Stimulated activated CD4-positive, alpha-beta T cell treated with anti-CD3 and anti-CD28 coated beads, Interleukin-2, amount 100 ng/mL, for 48 hours (primary cell): Measurements from ENCODE around the gene TNRC6C.

ENCODE experiments used
- DNase-seq, 2 donors: peaks; one replicate each; pipeline ENCODE4 v3.0.0-alpha.2; 2020

TNRC6C gene

DNA sequence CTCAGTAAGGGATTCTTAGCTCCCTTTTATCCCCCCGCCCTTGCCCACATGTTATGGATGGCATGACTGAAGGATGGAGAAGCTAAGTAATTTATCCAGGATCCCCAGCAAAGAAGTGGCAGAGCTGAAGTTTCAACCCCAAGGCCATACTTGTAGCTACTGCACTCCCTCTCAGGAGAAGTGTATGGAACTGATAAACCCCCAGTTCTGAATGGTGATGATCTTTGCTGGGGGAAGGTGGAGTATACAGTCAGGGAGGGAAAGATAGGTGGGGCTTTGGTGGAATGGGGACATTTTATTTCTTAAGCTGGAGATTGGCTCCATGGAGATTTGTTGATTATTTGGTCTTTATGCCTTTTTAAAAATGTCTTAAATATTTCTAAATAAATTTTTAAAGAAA is 58.3 kb downstream of the TNRC6C start:
- DNase-seq, result no peak

DNA sequence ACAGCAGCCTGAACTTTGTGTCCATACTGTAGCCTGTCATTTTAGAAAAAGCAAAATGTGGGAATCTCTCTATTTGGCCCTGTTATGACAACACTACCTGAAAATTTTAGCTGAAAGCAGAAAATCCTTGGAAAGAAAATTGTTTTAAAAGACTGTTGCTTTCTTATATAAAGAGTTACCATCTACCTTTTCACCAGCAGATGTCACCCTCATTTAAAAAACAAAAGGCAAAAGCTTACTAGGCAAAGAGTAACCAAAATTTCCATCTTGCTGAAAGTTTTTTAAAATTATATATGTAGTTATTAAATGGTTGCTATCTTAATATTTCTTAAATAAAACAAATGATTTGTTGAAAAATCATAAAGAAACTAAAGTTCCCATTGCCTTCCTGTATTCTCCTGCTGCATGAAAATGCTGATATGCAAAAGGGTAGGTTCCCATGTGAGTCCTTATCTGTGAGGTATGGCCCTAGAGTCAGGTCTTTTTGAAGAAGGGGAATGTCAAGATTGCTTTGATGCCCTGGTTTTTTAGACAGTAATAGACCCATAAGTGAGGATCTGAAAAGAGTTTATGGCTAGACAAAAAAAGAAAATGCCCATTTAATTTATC is 61.0 kb downstream of the TNRC6C start:
- DNase-seq, result no peak

- DNase-seq, result no peak
These were observed 61.6 kb downstream of the TNRC6C start for GRCh38 chr17:78019976-78020716.

DNA sequence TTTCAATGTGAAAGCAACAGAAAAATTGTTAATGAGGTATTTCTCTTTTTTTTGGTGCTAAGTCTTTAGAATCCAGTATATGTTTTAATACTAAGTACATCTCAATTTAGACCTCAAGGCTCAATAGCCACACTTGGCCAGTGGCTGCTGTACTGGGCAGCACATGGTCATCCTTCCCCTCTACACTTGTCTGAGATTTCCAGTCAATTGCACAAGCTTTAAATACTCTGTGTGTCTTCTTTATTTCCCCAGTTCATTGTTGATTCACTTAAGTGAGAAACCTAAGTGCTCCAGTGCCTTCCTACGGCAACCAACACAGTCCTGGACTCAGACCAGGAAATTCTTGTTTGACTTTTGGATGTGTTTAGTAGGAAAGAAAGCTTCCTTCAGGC is 62.2 kb downstream of the TNRC6C start:
- no peak for DNase-seq

DNA sequence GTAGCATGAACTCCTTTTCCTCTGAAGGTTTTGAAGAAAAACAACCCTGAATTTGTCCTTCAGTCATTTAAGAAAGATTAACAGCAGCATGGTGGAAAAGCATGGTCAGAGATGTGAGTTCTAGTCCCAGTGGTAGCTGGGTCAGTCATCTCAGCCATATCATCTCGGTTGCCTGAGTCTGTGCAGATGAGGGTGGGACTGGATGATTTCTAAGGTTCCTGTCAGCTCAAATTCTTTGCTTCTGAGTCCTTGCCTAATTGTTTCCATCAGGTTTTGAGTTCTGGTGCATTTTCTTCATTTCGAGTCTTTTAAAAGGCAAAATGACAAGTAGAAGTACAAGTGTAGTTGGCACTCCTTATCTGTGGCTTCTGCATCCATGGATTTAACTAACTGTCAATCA is 63.9 kb downstream of the TNRC6C start:
- no peak for DNase-seq

DNA sequence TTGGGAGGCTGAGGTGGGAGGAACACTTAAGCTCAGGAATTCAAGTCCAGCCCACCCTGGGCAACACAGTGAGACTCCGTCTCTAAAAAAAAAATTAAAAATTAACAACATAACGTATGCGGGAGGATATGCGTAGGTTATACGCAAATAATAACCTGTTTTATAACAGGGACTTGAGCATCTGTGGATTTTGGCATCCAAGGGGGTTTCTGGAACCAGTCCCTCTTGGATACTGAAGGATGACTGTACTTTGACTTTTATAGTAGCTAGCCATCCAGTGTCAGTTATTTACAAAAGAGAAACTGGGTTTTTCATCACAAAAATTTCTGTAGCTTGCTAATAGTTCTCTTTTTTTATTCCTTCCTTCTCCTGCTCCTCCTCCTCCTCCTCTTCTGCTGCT is 64.5 kb downstream of the TNRC6C start:
- no peak for DNase-seq

DNA sequence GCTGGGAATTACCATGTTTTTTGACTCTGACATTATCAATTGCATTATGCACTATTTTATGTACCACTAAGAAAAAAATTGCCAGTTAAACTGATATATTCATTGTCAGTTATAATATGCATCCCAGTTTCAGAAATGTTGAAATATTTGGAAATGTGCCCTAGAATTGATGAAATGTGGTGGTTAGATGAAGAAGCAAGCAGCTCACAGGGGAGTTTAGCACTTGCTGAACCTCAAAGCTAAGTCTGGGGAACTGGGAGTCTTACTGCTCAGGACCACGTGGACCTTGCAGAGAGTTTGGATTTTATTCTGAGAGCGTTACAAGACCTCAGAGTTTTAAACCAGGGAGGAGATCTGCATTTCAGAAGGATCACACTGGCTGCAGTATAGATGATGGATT is 67.9 kb downstream of the TNRC6C start:
- no peak for DNase-seq

- DNase-seq, result no peak
These were observed 68.6 kb downstream of the TNRC6C start for GRCh38 chr17:78027121-78027520.

GRCh38 chr17:78029697-78030096 is 71.2 kb downstream of the TNRC6C start:
- no peak for DNase-seq

DNA sequence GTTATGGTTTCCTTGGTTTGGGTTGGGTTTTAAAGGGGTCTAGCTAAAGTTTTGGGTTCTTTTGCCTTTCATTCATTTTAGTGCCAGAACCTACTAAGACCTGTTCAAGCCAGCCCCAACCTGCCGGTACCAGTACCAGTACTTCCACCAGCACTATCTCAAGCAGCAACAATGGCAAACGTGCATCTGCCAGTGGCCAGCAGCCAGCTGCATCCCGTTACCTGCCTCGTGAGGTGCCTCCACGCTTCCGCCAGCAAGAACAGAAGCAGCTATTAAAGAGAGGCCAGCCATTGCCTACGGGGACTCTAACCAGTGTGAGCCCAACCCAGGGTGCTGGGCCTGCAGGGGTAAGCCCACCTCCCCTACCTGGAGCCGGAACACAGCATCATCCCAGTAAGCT is 72.9 kb downstream of the TNRC6C start:
- DNase-seq, result no peak

- no peak for DNase-seq
These were observed 73.7 kb downstream of the TNRC6C start for GRCh38 chr17:78032166-78032565.

DNA sequence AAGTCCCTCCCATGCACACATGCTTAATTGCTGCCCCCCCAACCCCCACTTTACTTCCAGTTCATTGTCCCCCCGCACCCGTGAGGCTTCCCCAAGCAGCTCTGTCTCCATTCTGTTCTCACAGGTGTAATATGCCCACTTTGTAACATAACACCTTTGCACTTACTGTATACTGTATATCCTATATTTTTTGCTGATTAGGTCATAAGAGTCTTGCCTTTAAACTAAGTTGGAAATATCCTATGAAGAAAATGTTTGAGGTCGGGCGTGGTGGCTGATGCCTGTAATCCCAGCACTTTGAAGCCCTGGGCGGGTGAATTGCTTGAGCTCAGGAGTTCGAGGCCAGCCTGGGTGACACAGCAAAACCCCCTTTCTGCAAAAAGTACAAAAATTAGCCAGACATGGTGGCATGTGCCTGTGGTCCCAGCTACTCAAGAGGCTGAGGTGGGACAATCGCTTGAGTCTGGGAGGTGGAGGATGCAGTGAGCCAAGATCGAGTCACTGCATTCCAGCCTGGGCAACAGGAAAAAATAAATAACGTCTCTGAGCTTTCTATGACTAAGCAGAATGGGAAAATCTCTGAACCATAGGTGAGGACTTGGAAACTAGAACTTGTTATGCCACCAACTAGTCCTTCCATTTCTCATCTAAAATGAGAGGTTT is 76.1 kb downstream of the TNRC6C start:
- no peak for DNase-seq

DNA sequence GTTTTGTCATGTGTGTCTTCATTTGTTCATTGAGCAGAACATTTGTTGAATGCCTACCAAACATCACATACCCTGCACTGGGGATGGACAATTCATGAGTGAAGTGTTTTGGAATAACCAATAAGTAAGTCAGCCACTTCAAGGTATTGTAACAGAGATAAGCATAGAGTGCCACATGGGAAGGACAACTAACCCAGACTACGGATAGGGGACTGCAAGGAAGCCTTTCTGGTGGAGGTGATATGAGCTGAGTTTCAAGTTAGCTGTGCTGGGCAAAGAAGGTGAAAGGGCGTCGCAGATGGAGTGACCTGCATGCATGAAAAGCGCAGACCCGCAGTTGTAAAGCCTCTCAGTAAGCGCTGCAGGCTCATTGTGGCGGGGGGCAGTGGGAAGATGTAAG is 78.8 kb downstream of the TNRC6C start:
- no peak for DNase-seq

- no peak for DNase-seq
These were observed 80.3 kb downstream of the TNRC6C start for GRCh38 chr17:78038748-78039288.

DNA sequence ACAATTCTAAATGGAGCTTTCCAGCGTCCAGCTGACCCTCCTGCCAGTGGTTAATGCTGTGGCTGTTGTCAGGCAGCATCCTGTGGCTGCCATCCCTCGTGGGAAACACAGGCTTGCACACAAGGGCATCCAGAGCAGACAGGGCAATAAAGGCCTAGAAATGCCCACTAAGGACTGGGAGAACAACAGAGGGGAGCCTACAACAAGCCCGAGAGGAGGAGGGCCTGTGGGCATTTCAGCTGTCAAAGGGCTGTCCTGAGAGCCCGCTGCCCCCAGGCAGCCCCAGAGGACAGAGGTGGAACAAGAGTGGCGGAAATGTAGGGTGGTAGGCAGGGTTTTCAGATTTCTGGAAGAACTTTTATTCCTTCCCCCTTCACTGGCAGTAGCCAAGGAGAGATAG is 81.1 kb downstream of the TNRC6C start:
- DNase-seq, result no peak

DNA sequence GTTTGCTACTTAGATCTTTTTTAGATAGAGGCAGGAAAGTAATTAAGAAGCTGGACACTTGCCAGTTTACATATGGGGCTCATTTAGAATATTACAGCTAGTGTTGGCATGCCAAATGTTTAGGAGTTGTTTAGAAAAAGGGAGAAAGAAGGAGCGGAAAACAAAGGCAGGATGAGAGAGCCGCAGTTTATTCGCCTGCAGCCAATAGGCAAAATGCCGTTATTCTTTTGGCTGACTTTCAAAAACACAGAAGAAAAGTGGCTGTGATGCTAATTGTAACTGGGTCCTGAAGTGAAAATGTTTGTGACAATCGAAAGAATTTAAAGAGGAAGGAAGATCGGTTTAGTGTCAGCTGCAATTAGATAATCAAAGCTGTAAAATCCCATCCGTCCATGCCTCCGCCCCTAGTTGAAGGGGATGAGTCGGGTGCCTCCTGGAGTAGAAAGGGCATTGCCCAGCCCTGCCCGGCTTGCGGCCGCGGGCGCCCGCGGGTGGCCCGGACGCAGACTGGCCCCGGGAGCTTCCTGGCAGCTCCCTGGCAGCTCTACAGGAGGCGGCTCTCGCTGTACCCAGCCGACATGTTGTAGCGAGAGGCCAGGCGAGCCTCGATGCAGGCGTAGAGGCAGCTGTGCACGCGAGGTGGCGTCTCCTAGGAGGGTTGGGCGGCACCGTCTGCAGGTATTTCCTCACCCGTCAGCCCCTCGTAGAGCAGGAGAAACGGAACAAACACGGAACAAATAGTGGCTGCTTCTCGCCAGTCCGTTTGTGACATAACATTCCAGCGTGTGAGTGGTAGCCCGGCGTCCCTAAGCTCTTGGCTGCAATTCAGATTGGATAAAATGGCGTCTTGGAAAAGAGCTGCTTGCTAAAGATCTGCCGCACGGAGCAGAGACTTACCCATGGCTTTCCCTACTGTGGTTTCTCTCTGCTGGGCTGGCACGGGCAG is 82.2 kb downstream of the TNRC6C start:
- DNase-seq, result peak in 1 of 2 donors; percentile 6

DNA sequence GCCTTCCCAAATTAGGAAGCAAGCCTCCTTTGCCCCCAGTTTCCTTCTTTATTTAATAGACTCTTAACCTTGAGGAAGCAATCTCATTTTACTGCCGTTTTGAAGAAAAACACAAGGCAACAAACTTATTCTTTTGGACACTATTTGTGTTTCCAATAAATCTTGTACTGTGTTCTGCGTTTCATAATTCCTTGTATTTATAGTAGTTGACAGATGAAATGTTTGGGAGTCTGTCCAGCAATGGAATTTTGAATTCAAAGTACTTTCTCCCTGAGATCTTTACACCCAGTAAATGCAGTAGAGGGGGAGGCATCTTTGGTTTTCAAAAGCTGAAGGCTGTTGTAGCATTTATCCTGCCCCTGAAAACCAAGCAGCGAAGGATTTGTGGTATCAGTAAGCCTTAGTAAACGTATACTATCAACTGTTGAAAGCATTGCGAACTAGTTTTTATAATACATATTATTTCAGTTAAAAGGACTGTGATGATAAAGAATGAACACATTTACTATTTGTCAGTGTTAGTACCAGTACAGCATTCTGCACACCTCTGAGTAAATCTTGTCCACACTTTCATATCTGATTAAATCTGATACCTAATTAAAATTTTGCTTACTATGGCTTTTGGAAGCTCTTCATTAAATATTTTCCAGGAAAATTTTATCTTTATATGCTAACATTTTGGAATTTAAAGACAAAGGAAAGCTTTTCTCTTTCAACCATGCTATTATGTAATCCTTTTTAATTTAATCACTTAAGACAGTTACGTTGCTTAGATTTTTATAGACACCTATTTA is 83.1 kb downstream of the TNRC6C start:
- DNase-seq, result no peak

DNA sequence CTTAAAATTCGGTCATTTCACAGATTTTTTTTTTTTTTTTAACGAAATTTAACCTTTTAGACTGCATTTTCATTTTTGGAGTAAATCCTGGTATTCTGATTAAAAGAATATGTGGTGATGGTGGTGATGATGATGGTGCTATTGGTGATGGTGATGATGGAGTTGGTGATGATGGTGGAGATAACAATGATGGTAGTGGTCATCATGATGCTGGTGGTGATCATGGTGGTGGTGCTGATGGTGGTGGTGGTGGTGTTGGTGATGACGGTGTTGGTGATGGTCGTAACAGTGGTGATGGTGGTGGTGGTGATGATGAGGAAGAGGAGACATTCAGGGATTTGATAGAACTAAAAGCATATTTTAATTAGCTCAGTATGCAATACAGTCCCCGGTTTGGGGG is 84.0 kb downstream of the TNRC6C start:
- no peak for DNase-seq

- no peak for DNase-seq
These were observed 84.5 kb downstream of the TNRC6C start for GRCh38 chr17:78043031-78043430.

DNA sequence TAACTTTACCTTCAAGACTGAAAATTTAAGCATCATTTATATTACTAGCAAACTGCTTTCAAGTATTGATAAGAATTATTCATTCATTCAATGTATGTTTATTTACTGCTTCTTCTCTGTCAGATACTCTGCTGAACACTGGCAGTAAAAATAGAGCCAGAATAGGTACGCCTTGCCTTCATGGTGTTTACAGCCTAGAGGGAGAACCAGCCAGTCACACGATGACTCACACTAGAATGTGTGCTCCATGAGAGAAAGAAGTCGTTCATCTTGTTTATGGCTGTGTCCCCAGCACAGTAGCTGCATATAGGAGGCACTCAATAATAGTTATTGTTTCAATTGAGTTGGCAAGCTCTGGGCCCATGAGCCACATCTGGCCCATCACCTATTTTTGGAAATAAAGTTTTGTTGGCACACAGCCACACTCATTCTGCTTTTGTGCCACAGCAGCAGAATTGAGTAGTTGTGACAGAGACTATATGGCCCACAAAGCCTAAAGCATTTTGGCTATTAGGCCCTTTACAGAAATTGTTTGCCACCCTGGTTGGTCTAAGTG is 85.9 kb downstream of the TNRC6C start:
- no peak for DNase-seq

- no peak for DNase-seq
These were observed 86.8 kb downstream of the TNRC6C start for GRCh38 chr17:78045316-78045715.

DNA sequence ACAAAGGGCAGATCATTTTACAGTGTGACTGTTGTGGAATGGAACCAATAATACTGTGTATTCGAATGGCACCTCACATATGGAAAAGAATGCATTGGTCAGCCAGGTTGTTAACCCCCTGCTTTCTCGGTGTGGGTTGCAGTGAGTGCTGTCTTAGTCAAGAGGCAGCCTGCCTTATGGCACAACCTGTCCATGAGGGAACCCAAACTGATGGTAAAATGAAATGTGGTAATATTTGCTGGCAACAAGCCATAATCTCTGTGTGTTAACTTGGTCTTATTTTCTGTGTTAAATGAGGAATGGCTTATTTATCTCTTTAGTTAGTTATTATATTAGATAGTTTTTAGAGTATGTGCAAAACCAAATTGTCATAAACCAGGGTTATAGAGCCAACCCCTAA is 88.4 kb downstream of the TNRC6C start:
- DNase-seq, result no peak
